Measurements from ENCODE around the gene EPHB2. TPM values are rescaled to one million over a fixed set of nuclear protein-coding genes. Genes with fewer than 3 reads are reported as not detected.

EPHB2 gene
- total and polyA plus RNA-seq, 3 donors from 2014 or later, result 7.7 to 9.4 (median 8.2) TPM

- no peak for DNase-seq
- H3K9me3 ChIP-seq, result no peaks in the 10 kb centered on the region
- H3K36me3 ChIP-seq (ENCODE audit: low read depth, missing control alignments), result no peaks in the 10 kb centered on the region
- no peak overlapping the region for H3K27ac ChIP-seq
- no peak for TF ChIP-seq POLR2A (IDR thresholded peaks at IDR 0.05)
- no peak for TF ChIP-seq CTCF (IDR thresholded peaks at IDR 0.05)
- H3K4me3 ChIP-seq, result no peak overlapping the region
- intact Hi-C loops (cut with DNase I; ENCODE audit: low total_unique reads), result no loop called here
- no peaks in the 10 kb centered on the region for H3K27me3 ChIP-seq
- WGBS, 2 donors, result 55 to 64% methylated on average over 10 to 13 of the region's 13 CpGs
- peaks cover 23% of the 10 kb centered on the region for H3K4me1 ChIP-seq
Measured at GRCh38 chr1:22790232-22791008, 79.8 kb downstream of the EPHB2 start.

- no peaks in the 10 kb centered on the region for H3K36me3 ChIP-seq (ENCODE audit: low read depth, missing control alignments)
- no peak for DNase-seq
- TF ChIP-seq CTCF (IDR thresholded peaks at IDR 0.05) (no peak), POLR2A (IDR thresholded peaks at IDR 0.05) (no peak)
- no peaks in the 10 kb centered on the region for H3K9me3 ChIP-seq
- WGBS, 2 donors, result 49 to 57% methylated on average over 6 of the region's 6 CpGs
- H3K4me1 ChIP-seq, result peaks cover 32% of the 10 kb centered on the region
- intact Hi-C loops (cut with DNase I; ENCODE audit: low total_unique reads), result no loop called here
- H3K4me3 ChIP-seq, result no peak overlapping the region
- no peaks in the 10 kb centered on the region for H3K27me3 ChIP-seq
- H3K27ac ChIP-seq, result no peak overlapping the region
Measured at GRCh38 chr1:22791831-22792347, 81.2 kb downstream of the EPHB2 start.

- 73 to 74% methylated on average over 6 of the region's 6 CpGs for WGBS, 2 donors
- H3K4me1 ChIP-seq, result peaks cover 39% of the 10 kb centered on the region
- H3K27ac ChIP-seq, result no peak overlapping the region
- no peaks in the 10 kb centered on the region for H3K27me3 ChIP-seq
- no peak overlapping the region for H3K4me3 ChIP-seq
- no peak for TF ChIP-seq CTCF (IDR thresholded peaks at IDR 0.05)
- TF ChIP-seq POLR2A (IDR thresholded peaks at IDR 0.05), result no peak
- H3K9me3 ChIP-seq, result no peaks in the 10 kb centered on the region
- intact Hi-C loops (cut with DNase I; ENCODE audit: low total_unique reads), result no loop called here
- DNase-seq, result no peak
- H3K36me3 ChIP-seq (ENCODE audit: low read depth, missing control alignments), result no peaks in the 10 kb centered on the region
Measured at GRCh38 chr1:22792396-22793160, 81.9 kb downstream of the EPHB2 start.

GRCh38 chr1:22793647-22794046 lies 83.0 kb downstream of the EPHB2 start:
- WGBS, 2 donors, result 93 to 95% methylated on average over 3 of the region's 3 CpGs

More at GRCh38 chr1:22793647-22794046, 83.0 kb downstream of the EPHB2 start:
- H3K4me1 ChIP-seq, result peaks cover 42% of the 10 kb centered on the region
- no peaks in the 10 kb centered on the region for H3K9me3 ChIP-seq
- no peak overlapping the region for H3K4me3 ChIP-seq
- no peak for DNase-seq
- intact Hi-C loops (cut with DNase I; ENCODE audit: low total_unique reads), result no loop called here
- no peak overlapping the region for H3K27ac ChIP-seq
- no peaks in the 10 kb centered on the region for H3K36me3 ChIP-seq (ENCODE audit: low read depth, missing control alignments)
- H3K27me3 ChIP-seq, result no peaks in the 10 kb centered on the region
- TF ChIP-seq POLR2A (IDR thresholded peaks at IDR 0.05) (no peak), CTCF (IDR thresholded peaks at IDR 0.05) (no peak)

Measured in testis (tissue), 3 donors.